A549 (cell line): ENCODE results near the gene VIPR2.

Experiments
- CEBPB ChIP-seq, 2 experiments: fragments of >200 bp in 1 of 2; sonication (Bioruptor Twin) in 1 of 2; formaldehyde crosslinking in 1 of 2; IDR thresholded peaks; 2 replicates each; pipeline ENCODE4 v1.6.1; 2012 to 2016
- EP300 ChIP-seq, 2 experiments: fragments of >200 bp; sonication (Bioruptor Twin); formaldehyde crosslinking; IDR thresholded peaks; 2 replicates in 1 of 2; 3 replicates in 1 of 2; pipeline ENCODE4 v1.6.1; 2016 to 2017
- GATA3 ChIP-seq: IDR thresholded peaks from 2 replicates; pipeline ENCODE4 v1.6.1; 2012; ENCODE audit warnings: borderline replicate concordance
- JUN ChIP-seq, 2 experiments: fragments of >200 bp; sonication (Bioruptor Twin); formaldehyde crosslinking; IDR thresholded peaks; 2 replicates in 1 of 2; 3 replicates in 1 of 2; pipeline ENCODE4 v1.6.1; 2016 to 2017
- MAFK ChIP-seq: fragments of 450-650 bp; IDR thresholded peaks from 2 replicates; pipeline ENCODE4 v1.6.1; 2014; ENCODE audit not compliant: partially characterized antibody
- NR3C1 ChIP-seq: fragments of >200 bp; sonication (Bioruptor Twin); formaldehyde crosslinking; IDR thresholded peaks from 3 replicates; pipeline ENCODE4 v1.6.1; 2017
- POLR2A ChIP-seq: IDR thresholded peaks from 2 replicates; pipeline ENCODE4 v1.6.1; 2012; ENCODE audit warnings: mild to moderate bottlenecking, low read length
- RCOR1 ChIP-seq: fragments of 150-350 bp; IDR thresholded peaks from 2 replicates; pipeline ENCODE4 v1.6.1; 2014; ENCODE audit warnings: antibody characterized with exemption, low read length, low read depth
- TF ChIP-seq, protein P1 (sequence below): fragments of >200 bp; sonication (Bioruptor Twin); formaldehyde crosslinking; IDR thresholded peaks from 3 replicates; pipeline ENCODE4 v1.5.1; 2016
- TF ChIP-seq, protein P2 (sequence below): fragments of >200 bp; sonication (Bioruptor Twin); formaldehyde crosslinking; IDR thresholded peaks from 2 replicates; pipeline ENCODE4 v1.6.1; 2016
- TF ChIP-seq, protein P3 (sequence below): fragments of >200 bp; sonication (Bioruptor Twin); formaldehyde crosslinking; IDR thresholded peaks from 3 replicates; pipeline ENCODE4 v1.6.1; 2016
- TF ChIP-seq, protein P4 (sequence below): fragments of 250-450 bp; sonication (Bioruptor Pico); IDR thresholded peaks from 2 replicates; pipeline ENCODE4 v1.5.0; 2021; ENCODE audit warnings: mild to moderate bottlenecking, moderate library complexity, borderline replicate concordance

DNA sequence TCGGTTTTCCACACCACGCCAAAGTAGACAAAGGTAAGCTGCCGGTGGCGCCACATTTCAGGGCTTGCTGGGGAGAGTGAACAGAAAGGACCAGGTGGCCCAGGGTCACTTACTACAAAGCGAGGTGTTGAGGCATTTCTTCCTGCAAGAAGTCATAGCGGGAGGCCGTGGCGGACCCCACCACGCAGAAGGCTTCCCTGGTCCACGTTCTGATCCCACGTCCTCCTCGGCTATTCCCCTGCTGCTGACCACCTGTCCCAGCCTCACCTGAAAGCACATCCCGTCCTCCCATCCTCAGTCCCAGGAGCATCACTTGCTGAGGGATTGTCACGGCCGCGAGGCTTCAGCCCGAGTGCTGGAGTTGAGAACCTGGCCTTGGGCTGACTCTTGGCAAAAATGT, 149.2 kb downstream of the VIPR2 start:
- TF ChIP-seq, protein P1, sequence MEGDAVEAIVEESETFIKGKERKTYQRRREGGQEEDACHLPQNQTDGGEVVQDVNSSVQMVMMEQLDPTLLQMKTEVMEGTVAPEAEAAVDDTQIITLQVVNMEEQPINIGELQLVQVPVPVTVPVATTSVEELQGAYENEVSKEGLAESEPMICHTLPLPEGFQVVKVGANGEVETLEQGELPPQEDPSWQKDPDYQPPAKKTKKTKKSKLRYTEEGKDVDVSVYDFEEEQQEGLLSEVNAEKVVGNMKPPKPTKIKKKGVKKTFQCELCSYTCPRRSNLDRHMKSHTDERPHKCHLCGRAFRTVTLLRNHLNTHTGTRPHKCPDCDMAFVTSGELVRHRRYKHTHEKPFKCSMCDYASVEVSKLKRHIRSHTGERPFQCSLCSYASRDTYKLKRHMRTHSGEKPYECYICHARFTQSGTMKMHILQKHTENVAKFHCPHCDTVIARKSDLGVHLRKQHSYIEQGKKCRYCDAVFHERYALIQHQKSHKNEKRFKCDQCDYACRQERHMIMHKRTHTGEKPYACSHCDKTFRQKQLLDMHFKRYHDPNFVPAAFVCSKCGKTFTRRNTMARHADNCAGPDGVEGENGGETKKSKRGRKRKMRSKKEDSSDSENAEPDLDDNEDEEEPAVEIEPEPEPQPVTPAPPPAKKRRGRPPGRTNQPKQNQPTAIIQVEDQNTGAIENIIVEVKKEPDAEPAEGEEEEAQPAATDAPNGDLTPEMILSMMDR: no peak
- TF ChIP-seq NR3C1 (no peak), EP300 (IDR thresholded peaks at IDR 0.05) (no peak), JUN (IDR thresholded peaks at IDR 0.05) (no peak), MAFK (no peak), CEBPB (IDR thresholded peaks at IDR 0.05) (no peak), POLR2A (no peak), GATA3 (no peak), RCOR1 (no peak)
- TF ChIP-seq, protein P2, sequence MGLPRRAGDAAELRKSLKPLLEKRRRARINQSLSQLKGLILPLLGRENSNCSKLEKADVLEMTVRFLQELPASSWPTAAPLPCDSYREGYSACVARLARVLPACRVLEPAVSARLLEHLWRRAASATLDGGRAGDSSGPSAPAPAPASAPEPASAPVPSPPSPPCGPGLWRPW: no peak
- TF ChIP-seq, protein P3, sequence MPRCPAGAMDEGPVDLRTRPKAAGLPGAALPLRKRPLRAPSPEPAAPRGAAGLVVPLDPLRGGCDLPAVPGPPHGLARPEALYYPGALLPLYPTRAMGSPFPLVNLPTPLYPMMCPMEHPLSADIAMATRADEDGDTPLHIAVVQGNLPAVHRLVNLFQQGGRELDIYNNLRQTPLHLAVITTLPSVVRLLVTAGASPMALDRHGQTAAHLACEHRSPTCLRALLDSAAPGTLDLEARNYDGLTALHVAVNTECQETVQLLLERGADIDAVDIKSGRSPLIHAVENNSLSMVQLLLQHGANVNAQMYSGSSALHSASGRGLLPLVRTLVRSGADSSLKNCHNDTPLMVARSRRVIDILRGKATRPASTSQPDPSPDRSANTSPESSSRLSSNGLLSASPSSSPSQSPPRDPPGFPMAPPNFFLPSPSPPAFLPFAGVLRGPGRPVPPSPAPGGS: no peak
- TF ChIP-seq, protein P4, sequence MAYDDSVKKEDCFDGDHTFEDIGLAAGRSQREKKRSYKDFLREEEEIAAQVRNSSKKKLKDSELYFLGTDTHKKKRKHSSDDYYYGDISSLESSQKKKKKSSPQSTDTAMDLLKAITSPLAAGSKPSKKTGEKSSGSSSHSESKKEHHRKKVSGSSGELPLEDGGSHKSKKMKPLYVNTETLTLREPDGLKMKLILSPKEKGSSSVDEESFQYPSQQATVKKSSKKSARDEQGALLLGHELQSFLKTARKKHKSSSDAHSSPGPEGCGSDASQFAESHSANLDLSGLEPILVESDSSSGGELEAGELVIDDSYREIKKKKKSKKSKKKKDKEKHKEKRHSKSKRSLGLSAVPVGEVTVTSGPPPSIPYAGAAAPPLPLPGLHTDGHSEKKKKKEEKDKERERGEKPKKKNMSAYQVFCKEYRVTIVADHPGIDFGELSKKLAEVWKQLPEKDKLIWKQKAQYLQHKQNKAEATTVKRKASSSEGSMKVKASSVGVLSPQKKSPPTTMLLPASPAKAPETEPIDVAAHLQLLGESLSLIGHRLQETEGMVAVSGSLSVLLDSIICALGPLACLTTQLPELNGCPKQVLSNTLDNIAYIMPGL (CRISPR knock-in tag): no peak
